HG03558 (cell line): ENCODE data around the gene PTCHD4.

Source experiments
- ATAC-seq: cut with Tn5 transposase; IDR thresholded peaks from one replicate; pipeline ENCODE4 v1.9.1; 2021; ENCODE audit warnings: moderate number of reproducible peaks; ENCODE audit not compliant: unreplicated experiment; ENCODE audit errors: extremely low read depth

Gene PTCHD4

GRCh38 chr6:48061265-48061990, 49.6 kb downstream of the PTCHD4 start:
- no peak for ATAC-seq
